ENCODE results near the gene EGR1. TPM values are rescaled to one million over a fixed set of nuclear protein-coding genes. Genes with fewer than 3 reads are reported as not detected.

The EGR1 gene
- total and polyA plus RNA-seq, 2 donors (not counting 1 experiment from before 2014, with no cell fraction given) = 13.7 to 212 TPM

DNA sequence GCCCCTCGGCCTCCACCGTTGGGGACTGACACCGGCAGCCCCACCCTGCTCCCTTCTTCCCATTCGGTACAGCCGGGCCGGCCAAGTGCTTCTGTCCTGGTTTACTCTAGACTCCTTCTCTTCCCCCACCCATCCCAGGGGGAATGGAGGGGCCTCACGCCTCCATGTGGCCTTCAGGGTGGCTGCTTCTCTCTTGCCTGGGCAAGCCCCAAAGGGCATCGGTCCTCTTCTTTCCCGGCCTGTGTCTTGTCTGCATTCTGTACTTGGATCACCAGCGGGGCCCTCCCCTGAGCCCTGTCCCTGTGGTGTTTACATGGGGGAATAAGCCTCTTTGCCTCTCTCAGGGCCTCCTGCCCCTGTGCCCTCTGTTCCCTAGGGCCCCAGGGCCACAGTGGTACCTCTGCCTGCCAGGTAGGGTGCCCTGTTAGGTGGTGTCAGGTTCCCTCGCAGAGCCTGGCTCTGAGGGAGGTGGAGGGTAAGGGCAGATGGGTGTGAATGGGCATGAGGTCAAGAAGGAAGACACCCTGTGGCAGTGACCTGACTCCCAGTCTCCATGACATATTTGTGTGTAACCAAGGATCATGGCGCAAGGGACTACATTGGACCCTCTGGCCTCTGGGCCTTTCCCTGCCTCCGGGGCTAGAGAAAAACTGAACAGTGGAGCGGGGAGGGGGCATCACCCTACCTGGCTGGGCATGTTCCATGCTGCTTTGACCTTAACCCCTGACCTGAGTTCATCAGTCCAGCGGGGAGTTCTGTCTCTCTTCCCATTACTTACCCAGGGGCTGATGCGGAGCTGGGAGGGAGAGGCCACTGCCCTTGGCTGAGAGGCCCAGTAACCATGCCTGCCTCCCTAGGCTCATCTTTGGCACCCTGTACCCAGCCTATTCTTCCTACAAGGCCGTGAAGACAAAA lies 24.9 kb upstream of the EGR1 start:
- Histone ChIP-seq H3K4me1 (ENCODE audit: control insufficient read depth in 2 of 2, insufficient read depth in 2 of 2, low read length in 2 of 2) (peaks cover 11 to 13% of the 10 kb centered on the region in 2 donors), H3K27ac (ENCODE audit: low read length in 2 of 2) (no peak overlapping the region), H3K4me3 (ENCODE audit: control extremely low read depth in 1 of 5, extremely low read depth in 1 of 5, insufficient read depth in 1 of 5, low read depth in 2 of 5, low read length in 4 of 5) (no peak overlapping the region), H2AFZ (ENCODE audit: insufficient read depth, low read depth, low read length, poor library complexity, severe bottlenecking) (no peak overlapping the region), H4K20me1 (ENCODE audit: control insufficient read depth, insufficient read depth, low read length, poor library complexity, severe bottlenecking) (peaks cover 9% of the 10 kb centered on the region), H3K9ac (ENCODE audit: low read length) (no peak overlapping the region), H3K4me2 (replicated peaks; ENCODE audit: low read depth, low read length, poor library complexity, severe bottlenecking) (no peak overlapping the region), H3K36me3 (replicated peaks in 1 of 2; ENCODE audit: control extremely low read depth in 1 of 2, control insufficient read depth in 1 of 2, extremely low read depth in 1 of 2, insufficient read depth in 2 of 2, low read length in 1 of 2) (peaks cover 5 to 7% of the 10 kb centered on the region in 2 experiments), H3K27me3 (replicated peaks in 1 of 4; ENCODE audit: control extremely low read depth in 1 of 4, control insufficient read depth in 3 of 4, insufficient read depth in 4 of 4, low read length in 3 of 4) (peaks cover 0 to 11% (median 3%) of the 10 kb centered on the region in 4 experiments), H3K9me3 (ENCODE audit: control extremely low read depth in 1 of 3, control insufficient read depth in 2 of 3, insufficient read depth in 1 of 3, low read length in 2 of 3) (no peaks in the 10 kb centered on the region), H3K79me2 (ENCODE audit: control insufficient read depth, insufficient read depth, low read length) (no peaks in the 10 kb centered on the region)
- intact Hi-C loops (cut with micrococcal nuclease) = no loop called here
- peaks cover 4% of the 10 kb centered on the region for H3K27me3 Mint-ChIP-seq
- POLR2A ChIA-PET = no interaction called here
- H3K4me1 Mint-ChIP-seq = peaks cover 13% of the 10 kb centered on the region
- 92% methylated on average over 11 of the region's 17 CpGs for WGBS (ENCODE audit: insufficient coverage)
- H3K9me3 Mint-ChIP-seq (ENCODE audit: insufficient read depth) = no peaks in the 10 kb centered on the region
- CTCF ChIA-PET = interaction anchor here (1.8 to 6.3 kb wide), 2 partner anchors 9 kb away, joined by 4 to 45 read pairs; no protein-coding TSS in a partner anchor
- no peak for DNase-seq
- H3K4me3 Mint-ChIP-seq = peak overlapping the region; percentile 68
- ATAC-seq (ENCODE audit: low read depth) = no peak
- TF ChIP-seq, protein P1, sequence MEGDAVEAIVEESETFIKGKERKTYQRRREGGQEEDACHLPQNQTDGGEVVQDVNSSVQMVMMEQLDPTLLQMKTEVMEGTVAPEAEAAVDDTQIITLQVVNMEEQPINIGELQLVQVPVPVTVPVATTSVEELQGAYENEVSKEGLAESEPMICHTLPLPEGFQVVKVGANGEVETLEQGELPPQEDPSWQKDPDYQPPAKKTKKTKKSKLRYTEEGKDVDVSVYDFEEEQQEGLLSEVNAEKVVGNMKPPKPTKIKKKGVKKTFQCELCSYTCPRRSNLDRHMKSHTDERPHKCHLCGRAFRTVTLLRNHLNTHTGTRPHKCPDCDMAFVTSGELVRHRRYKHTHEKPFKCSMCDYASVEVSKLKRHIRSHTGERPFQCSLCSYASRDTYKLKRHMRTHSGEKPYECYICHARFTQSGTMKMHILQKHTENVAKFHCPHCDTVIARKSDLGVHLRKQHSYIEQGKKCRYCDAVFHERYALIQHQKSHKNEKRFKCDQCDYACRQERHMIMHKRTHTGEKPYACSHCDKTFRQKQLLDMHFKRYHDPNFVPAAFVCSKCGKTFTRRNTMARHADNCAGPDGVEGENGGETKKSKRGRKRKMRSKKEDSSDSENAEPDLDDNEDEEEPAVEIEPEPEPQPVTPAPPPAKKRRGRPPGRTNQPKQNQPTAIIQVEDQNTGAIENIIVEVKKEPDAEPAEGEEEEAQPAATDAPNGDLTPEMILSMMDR (IDR thresholded peaks at IDR 0.05) = no peak
- no peak for TF ChIP-seq EZH2 (IDR thresholded peaks at IDR 0.05; ENCODE audit: borderline replicate concordance, insufficient read depth, low read depth, low read length, poor library complexity, severe bottlenecking)
- no peak overlapping the region for H3K27ac Mint-ChIP-seq

DNA sequence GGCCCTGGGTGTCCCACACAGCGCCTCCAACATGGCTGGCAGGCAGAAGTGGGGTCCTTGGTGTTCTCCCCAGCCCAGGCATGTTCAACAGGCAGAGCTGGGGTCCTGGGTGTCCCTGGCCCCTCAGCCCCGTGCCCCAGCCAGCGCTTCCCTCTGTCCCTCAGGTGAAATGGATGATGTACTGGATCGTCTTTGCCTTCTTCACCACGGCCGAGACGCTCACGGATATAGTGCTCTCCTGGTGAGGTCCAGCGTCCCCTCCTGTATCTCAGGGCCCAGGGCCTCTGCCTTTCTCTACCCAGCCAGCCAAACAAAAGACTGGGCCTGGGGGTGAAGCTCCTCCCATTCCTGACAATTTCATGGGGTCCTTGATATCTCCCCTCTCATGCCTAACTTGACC lies 24.1 kb upstream of the EGR1 start:
- DNase-seq (no peak), ATAC-seq (ENCODE audit: low read depth) (no peak)
- H4K20me1 ChIP-seq (ENCODE audit: control insufficient read depth, insufficient read depth, low read length, poor library complexity, severe bottlenecking) = peaks cover 9% of the 10 kb centered on the region
- H3K9ac ChIP-seq (ENCODE audit: low read length) = no peak overlapping the region
- ChIA-PET CTCF (interaction anchor here (1.8 kb wide), 1 partner anchor 9 kb away, joined by 4 read pairs; no protein-coding TSS in a partner anchor), POLR2A (no interaction called here)
- peaks cover 11 to 13% of the 10 kb centered on the region in 2 donors for H3K4me1 ChIP-seq (ENCODE audit: control insufficient read depth in 2 of 2, insufficient read depth in 2 of 2, low read length in 2 of 2)
- peaks cover 0 to 11% (median 3%) of the 10 kb centered on the region in 4 experiments for H3K27me3 ChIP-seq (replicated peaks in 1 of 4; ENCODE audit: control extremely low read depth in 1 of 4, control insufficient read depth in 3 of 4, insufficient read depth in 4 of 4, low read length in 3 of 4)
- Mint-ChIP-seq H3K27me3 (peaks cover 4% of the 10 kb centered on the region), H3K27ac (no peak overlapping the region), H3K9me3 (ENCODE audit: insufficient read depth) (no peaks in the 10 kb centered on the region), H3K4me1 (peaks cover 13% of the 10 kb centered on the region), H3K4me3 (no peak overlapping the region)
- 91% methylated on average over 9 of the region's 9 CpGs for WGBS (ENCODE audit: insufficient coverage)
- no peak overlapping the region for H3K4me3 ChIP-seq (ENCODE audit: control extremely low read depth in 1 of 5, extremely low read depth in 1 of 5, insufficient read depth in 1 of 5, low read depth in 2 of 5, low read length in 4 of 5)
- H3K36me3 ChIP-seq (replicated peaks in 1 of 2; ENCODE audit: control extremely low read depth in 1 of 2, control insufficient read depth in 1 of 2, extremely low read depth in 1 of 2, insufficient read depth in 2 of 2, low read length in 1 of 2) = peaks cover 3 to 4% of the 10 kb centered on the region in 2 experiments
- H3K9me3 ChIP-seq (ENCODE audit: control extremely low read depth in 1 of 3, control insufficient read depth in 2 of 3, insufficient read depth in 1 of 3, low read length in 2 of 3) = no peaks in the 10 kb centered on the region
- TF ChIP-seq, protein P1 (IDR thresholded peaks at IDR 0.05) = no peak
- no peak for TF ChIP-seq EZH2 (IDR thresholded peaks at IDR 0.05; ENCODE audit: borderline replicate concordance, insufficient read depth, low read depth, low read length, poor library complexity, severe bottlenecking)
- no peak overlapping the region for H3K4me2 ChIP-seq (replicated peaks; ENCODE audit: low read depth, low read length, poor library complexity, severe bottlenecking)
- intact Hi-C loops (cut with micrococcal nuclease) = no loop called here
- no peak overlapping the region for H3K27ac ChIP-seq (ENCODE audit: low read length in 2 of 2)
- H2AFZ ChIP-seq (ENCODE audit: insufficient read depth, low read depth, low read length, poor library complexity, severe bottlenecking) = no peak overlapping the region
- H3K79me2 ChIP-seq (ENCODE audit: control insufficient read depth, insufficient read depth, low read length) = no peaks in the 10 kb centered on the region

Data from B cell (primary cell).